Lung (tissue), 12 donors: Measurements from ENCODE around the gene XYLT1. TPM values are rescaled to one million over a fixed set of nuclear protein-coding genes. Genes with fewer than 3 reads are reported as not detected.

Experiments
- ATAC-seq: fragments of 200-7000 bp; cut with Tn5 transposase; one replicate; pipeline ENCODE4 v1.9.1; 2020; ENCODE audit warnings: moderate number of reproducible peaks; ENCODE audit not compliant: insufficient read depth, low FRiP score
- DNase-seq, 3 donors: peaks; one replicate each; pipeline ENCODE4 v3.0.0-alpha.2; 2013 to 2017
- H3K27ac ChIP-seq, 2 donors: one replicate each; pipeline ENCODE4 v1.5.1; 2013; ENCODE audit warnings: mild to moderate bottlenecking in 2 of 2, moderate library complexity in 2 of 2, control low read depth in 1 of 2, inconsistent platforms in 1 of 2, low read depth in 1 of 2, low read length in 1 of 2
- H3K27me3 ChIP-seq, 3 donors: one replicate each; pipeline ENCODE4 v1.5.1; 2013; ENCODE audit warnings: low read length in 2 of 3; ENCODE audit not compliant: control insufficient read depth in 3 of 3, insufficient read depth in 3 of 3
- H3K36me3 ChIP-seq, 4 donors: one replicate each; pipeline ENCODE4 v1.5.1; 2013; ENCODE audit warnings: low read length in 4 of 4, mild to moderate bottlenecking in 1 of 4, moderate library complexity in 1 of 4; ENCODE audit not compliant: control insufficient read depth in 4 of 4, insufficient read depth in 4 of 4
- H3K4me1 ChIP-seq, 5 donors: one replicate each; pipeline ENCODE4 v1.5.1; 2013; ENCODE audit warnings: low read length in 5 of 5, mild to moderate bottlenecking in 2 of 5, moderate library complexity in 1 of 5; ENCODE audit not compliant: control insufficient read depth in 5 of 5, insufficient read depth in 5 of 5
- H3K4me3 ChIP-seq: one replicate; pipeline ENCODE4 v1.5.1; 2013; ENCODE audit warnings: mild to moderate bottlenecking, control low read depth, moderate library complexity
- H3K9ac ChIP-seq, 2 donors: one replicate each; pipeline ENCODE4 v1.5.1; 2013; ENCODE audit warnings: low read length in 2 of 2, control low read depth in 1 of 2; ENCODE audit not compliant: insufficient read depth in 1 of 2
- H3K9me3 ChIP-seq, 4 donors: one replicate each; pipeline ENCODE4 v1.5.1; 2013; ENCODE audit warnings: low read length in 3 of 4, mild to moderate bottlenecking in 1 of 4, moderate library complexity in 1 of 4; ENCODE audit not compliant: control insufficient read depth in 4 of 4, insufficient read depth in 3 of 4
- CTCF ChIP-seq: IDR thresholded peaks from 2 replicates; pipeline ENCODE4 v1.5.1; 2012; ENCODE audit warnings: mild to moderate bottlenecking; ENCODE audit errors: control extremely low read depth, extremely low read depth
- WGBS, 2 donors: extraction: QIAGEN DNeasy Blood & Tissue Kit; methylation state at CpG; one replicate each; pipeline ENCODE4 v1.1.7; 2013; 5-methylcytosine and 5-hydroxymethylcytosine counted together
- polyA plus RNA-seq, 2 donors: library from polyadenylated mRNA; stranded (reverse); fragments of 200-250 nt; gene quantifications; one replicate each; pipeline ENCODE4 v1.2.1, GENCODE V29; 2013
- total RNA-seq, 2 donors: library from RNA; depleted of rRNA in 1 of 2; stranded (reverse); fragments of >200 nt in 1 of 2; gene quantifications; one replicate each; pipeline ENCODE4 v1.2.1, GENCODE V29; 2014 to 2021
- donor health status: control.
- donor health status: control.
- donor health status: Bipolar disorder and iron deficiency.
- donor health status: healthy.
- donor health status: DM: yes; HTN: yes; CAD: no.

The XYLT1 gene
- total and polyA plus RNA-seq, 4 donors: 1.4 to 11.5 (median 6.9) TPM

DNA sequence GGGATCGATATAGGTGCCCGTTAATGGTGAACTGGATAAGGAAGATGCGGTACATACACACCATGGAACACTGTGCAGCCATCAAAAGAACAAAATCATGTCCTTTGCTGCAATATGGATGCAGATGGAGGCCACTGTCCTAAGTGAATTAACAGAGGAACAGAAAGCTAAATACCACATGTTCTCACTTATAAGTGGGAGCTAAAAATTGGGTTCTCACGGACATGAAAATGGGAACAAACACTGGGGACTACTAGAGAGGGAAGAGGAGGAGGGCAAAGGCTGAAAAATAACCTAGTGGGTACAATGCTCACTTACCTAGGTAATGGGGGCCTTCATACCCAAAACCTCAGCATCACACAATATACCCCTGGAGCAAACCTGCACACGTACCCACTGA, 302.6 kb downstream of the XYLT1 start:
- no peak overlapping the region for H3K9ac ChIP-seq
- H3K27ac ChIP-seq: no peak overlapping the region
- no peak for TF ChIP-seq CTCF
- H3K36me3 ChIP-seq: no peaks in the 10 kb centered on the region
- ATAC-seq: no peak
- peaks cover 0 to 3% (median 0%) of the 10 kb centered on the region in 5 donors for H3K4me1 ChIP-seq
- H3K27me3 ChIP-seq: no peaks in the 10 kb centered on the region
- H3K9me3 ChIP-seq: peaks cover 0 to 3% (median 0%) of the 10 kb centered on the region in 4 donors
- no peak for DNase-seq
- H3K4me3 ChIP-seq: no peak overlapping the region
- 94 to 95% methylated on average over 5 of the region's 5 CpGs for WGBS, 2 donors

DNA sequence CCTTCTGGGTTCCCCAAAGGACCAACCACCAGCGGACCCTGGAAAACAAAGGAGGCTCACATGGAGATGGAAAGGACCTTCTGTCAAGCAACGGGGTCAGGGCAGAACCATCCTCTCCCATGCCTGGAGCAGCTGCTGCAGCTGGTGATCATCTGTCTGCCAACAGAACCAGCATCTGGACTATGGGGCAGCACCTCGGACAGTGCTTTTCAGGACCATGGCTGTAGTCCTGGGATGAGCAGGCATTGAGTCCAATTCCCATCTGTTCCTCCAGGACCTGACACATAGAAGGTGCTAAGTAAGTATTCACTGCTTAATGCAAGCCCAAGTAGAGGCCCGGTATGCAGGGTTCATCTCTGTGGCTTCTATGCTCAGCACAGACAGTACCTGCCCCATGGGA, 304.7 kb downstream of the XYLT1 start:
- no peak for TF ChIP-seq CTCF
- H3K36me3 ChIP-seq: no peaks in the 10 kb centered on the region
- H3K4me3 ChIP-seq: no peak overlapping the region
- no peak overlapping the region for H3K27ac ChIP-seq
- 72 to 85% methylated on average over 4 of the region's 4 CpGs for WGBS, 2 donors
- ATAC-seq (no peak), DNase-seq (no peak)
- no peak overlapping the region for H3K9ac ChIP-seq
- H3K4me1 ChIP-seq: peaks cover 0 to 5% (median 0%) of the 10 kb centered on the region in 5 donors
- H3K9me3 ChIP-seq: peaks cover 0 to 3% (median 0%) of the 10 kb centered on the region in 4 donors
- no peaks in the 10 kb centered on the region for H3K27me3 ChIP-seq

- no peak overlapping the region for H3K27ac ChIP-seq
- no peaks in the 10 kb centered on the region for H3K36me3 ChIP-seq
- H3K27me3 ChIP-seq: no peaks in the 10 kb centered on the region
- no peak for TF ChIP-seq CTCF
- 61 to 82% methylated on average over 3 of the region's 3 CpGs for WGBS, 2 donors
- no peak overlapping the region for H3K4me3 ChIP-seq
- peaks cover 0 to 3% (median 0%) of the 10 kb centered on the region in 4 donors for H3K9me3 ChIP-seq
- no peak for ATAC-seq
- H3K4me1 ChIP-seq: peaks cover 0 to 17% (median 2%) of the 10 kb centered on the region in 5 donors
- no peak for DNase-seq
- no peak overlapping the region for H3K9ac ChIP-seq
Observed at GRCh38 chr16:17162560-17162959, 308.2 kb downstream of the XYLT1 start.

DNA sequence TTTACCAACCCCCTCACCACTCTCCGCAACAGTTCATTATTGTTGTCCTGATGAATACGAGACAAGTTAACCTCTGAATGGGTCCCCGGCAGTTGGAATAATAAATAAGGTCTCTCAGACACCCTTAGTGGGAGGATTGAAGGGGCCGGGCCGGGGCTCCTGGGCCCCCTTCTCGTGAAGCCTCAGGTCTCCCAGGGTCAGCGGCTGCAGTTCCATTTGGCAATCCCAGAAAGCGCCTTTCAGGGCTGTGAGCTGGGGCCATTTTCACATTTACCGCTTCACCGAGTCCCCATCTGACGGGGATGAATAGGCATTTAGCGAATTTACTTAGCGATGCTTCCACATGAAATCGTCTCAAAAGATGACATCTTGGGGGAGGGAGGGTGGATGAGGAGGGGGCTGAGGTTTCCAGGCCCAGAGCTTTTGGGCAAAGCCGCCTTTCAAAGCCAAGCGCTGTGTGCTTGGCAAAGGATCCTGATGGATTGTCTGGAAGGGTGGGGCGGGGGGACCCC, 309.8 kb downstream of the XYLT1 start:
- ATAC-seq (no peak), DNase-seq (peak in 2 of 3 donors; percentile 16 to 44)
- Histone ChIP-seq H3K4me1 (peaks cover 0 to 17% (median 0%) of the 10 kb centered on the region in 5 donors), H3K36me3 (no peaks in the 10 kb centered on the region), H3K9me3 (peaks cover 0 to under 1% (median 0%) of the 10 kb centered on the region in 4 donors), H3K27ac (no peak overlapping the region), H3K4me3 (no peak overlapping the region), H3K9ac (no peak overlapping the region), H3K27me3 (no peaks in the 10 kb centered on the region)
- TF ChIP-seq CTCF: no peak
- WGBS, 2 donors: 78 to 81% methylated on average over 17 of the region's 17 CpGs
